Ammon's horn (tissue), 1 donor: Measurements from ENCODE around the gene S100A7.
A peak's percentile ranks its signal among the peaks of the same experiment; 100 is the strongest.
"Not testable (repeated sequence)": the region's sequence is repeated elsewhere in the genome, so short reads cannot be mapped to it uniquely, and the experiment has no call there.

Source experiments
- DNase-seq: peaks from one replicate; pipeline ENCODE4 v3.0.0-alpha.2; 2016; ENCODE audit warnings: low spot score

Gene S100A7

DNA sequence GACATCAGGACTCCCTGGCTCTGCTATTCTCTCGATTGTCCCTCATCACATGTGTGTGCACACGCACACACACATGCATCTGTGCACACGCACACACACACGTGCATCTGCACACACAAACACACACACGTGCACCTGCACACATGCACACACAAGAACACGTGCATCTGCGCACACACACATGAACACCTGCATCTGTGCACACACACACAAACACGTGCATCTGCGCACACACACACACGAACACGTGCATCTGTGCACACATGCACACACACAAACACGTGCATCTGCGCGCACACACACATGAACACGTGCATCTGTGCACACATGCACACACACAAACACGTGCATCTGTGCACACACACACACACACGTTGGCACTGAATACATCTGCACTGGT lies 29.4 kb downstream of the S100A7 start:
- DNase-seq, result no peak

DNA sequence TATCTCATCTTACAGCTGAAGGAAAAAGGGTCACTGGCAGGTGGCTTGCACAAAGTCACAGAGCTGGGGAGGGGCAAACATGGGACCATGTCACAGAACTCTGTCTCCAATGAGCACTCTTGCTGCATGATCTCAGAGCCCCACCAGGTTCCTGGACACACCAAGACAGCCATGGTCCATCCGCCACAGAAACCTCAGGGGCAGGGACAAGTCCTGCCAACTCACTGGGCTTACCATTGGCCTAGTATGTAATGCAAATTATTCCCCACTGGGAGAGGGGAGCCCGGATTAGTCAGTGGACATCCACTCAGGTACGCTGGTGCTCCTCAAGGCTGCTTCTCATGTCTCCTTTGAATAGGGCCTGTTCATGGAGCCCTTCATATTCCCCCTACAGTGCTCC lies 29.9 kb downstream of the S100A7 start:
- no peak for DNase-seq

DNA sequence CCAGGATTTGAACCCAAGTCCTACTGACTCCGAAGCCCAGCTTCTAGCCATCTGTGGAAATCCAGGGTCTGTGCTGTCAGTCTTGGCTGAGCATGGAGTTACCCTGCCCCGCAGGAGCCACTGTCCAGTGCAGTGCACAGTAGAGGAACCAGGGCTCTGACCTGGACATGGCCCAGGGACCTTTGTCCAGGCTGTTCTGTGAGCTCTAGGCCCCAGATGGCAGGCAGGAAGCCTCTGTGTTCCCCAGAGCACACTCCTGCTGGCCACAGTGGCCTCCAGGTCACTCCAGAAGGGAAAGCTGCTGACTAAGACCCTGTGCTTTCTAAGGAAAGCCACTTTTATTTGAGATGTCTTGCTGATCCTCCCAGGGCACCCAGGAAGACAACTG lies 30.3 kb downstream of the S100A7 start:
- DNase-seq, result no peak

DNA sequence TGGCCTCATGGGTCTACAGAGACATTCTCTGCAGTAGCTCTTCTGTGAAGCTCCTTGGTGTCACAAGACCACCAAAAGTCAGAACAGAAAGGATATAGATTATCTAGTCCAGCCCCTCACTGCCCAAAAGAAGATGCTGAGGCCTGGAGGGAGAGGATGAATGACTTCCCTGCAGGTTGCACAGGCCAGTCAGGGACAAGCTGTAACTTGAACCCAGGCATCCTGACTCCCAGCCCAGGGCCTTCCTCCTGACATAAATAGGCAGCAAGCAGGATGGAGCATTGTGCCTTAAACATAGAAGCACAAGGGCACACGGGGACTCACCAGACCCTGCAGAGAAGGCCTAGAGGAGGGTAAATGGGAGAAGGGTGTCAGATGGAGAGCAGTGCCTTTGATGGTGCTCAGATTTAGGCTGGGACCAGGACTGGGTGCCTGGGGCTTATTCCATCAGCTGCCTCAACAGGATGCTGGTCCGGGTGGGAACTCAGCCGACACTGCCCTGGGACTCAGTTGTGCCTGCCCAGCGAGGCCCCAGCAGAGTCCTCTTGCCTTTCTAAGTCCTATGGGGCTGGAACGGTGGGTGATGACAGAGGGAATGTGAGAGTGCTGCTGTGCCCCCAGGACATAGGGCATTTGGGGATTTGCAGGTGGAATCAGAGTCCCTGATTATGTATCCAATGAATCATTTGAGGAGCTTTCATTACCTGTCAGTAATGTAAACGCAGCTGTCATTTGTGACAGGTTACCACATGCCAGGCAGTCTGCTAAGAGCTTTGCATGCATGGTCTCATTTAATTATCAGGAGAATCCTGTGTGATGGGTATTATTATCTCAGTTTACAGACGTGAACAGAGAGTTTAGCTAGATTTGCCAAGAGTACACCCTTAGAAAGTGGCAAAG lies 30.9 kb downstream of the S100A7 start:
- no peak for DNase-seq

DNA sequence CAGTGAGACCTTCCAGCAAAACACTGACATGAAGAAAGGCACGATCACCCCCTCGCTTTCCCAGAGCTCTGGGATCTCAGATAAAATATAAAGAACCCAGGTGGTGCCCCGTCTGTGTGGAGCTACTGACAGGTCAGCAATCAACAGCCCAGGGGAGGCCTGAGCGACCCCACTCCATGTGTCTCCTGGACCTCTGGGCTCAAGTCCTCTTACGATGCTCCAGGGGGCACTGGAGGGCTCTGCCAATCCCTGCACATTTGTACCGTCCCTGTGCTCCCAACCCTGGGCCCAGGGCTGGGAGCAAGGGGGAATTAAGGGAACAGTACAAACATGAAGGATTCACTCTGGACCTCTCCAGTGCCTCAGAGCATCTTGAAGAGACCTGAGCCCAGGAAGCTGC lies 31.7 kb downstream of the S100A7 start:
- no peak for DNase-seq

DNA sequence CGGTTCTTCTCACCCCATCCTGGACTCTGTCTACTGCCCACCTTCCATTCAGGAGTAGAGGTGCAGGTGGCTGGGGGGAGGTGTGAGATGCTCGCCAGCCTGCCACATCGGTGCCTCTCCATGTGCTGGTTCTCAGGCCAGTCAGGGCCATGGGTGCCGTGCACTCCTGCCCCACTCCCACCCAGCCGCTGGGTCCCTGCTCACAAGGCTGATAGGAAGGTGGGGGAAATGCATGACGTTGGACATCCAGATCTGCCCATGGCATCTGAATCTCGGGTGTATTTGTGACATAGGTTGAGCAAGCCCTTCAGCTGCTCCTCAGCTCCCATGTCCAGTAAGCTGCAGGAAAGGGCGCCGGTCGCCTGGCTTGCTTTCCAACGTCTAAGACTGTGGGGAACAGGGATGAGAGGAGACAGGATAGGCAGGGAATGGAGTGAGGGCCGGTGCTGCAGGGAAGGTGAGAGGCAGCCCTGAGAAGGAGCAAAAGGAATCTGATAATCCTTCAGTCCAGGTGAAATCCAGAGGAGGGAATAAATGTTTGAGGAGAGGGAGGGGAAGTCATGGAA lies 32.3 kb downstream of the S100A7 start:
- DNase-seq, result no peak

DNA sequence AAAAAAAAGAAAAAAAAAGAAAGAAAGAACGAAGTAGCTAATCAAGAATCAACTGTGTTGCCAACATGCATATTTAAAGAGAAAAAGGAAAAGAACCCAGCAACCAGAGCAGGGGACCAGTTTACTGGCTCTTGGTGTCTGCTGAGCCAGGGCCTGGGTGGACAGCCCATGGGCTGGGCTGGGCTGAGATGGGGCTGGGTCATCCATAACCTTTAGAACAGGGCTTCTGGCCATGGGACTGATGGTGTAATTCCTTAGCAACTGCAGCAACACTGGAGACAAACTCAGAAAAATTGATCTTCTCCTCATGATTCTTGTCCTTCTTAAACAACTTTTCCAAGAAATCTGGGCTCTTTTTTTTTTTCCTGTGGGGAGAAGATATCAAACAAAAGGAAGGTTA lies 33.6 kb downstream of the S100A7 start:
- DNase-seq, result no peak

GRCh38 chr1:153422450-153423068 lies 37.9 kb downstream of the S100A7 start:
- peak; percentile 71 for DNase-seq

- DNase-seq, result no peak
Measured at GRCh38 chr1:153420306-153420705, 40.1 kb downstream of the S100A7 start.

- not testable (repeated sequence) for DNase-seq
Measured at GRCh38 chr1:153419436-153419793, 41.0 kb downstream of the S100A7 start.

GRCh38 chr1:153418758-153419435 lies 41.6 kb downstream of the S100A7 start:
- DNase-seq, result not testable (repeated sequence)

DNA sequence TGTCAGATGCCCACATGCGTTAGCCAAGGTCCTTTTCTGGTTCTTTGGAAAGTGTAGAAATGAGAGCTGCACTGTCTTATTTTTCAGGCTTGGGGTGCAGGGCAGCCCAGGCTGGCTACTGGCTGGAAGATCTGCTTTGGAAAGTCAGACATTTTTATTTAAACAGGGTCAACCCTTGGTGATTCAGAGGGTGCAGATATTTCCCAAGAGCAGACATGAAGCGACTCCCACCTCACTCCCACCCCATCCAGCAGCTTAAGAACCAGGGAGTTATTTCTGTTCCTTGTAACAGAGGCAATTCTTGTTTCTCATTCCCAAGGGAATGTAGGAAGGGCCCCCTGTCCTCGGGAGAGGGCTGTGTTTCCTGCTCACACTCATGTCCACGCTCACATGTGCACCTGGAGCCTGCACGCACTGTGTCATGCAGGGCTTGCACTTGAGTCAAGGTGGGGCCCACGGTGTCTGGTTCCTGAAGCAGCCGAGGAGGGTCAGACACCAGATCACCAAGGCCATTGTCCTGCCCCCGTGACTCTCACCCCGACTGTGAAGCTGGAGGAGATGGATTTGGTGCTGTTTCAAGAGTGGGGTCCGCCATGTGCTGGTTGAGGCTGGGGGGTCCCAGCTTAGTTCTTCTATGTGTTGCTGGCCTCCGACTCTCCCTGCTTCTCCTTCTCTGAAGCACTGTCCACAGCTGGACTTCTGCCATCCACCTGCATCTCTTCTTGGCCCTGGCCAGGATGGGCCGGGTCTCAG lies 43.1 kb downstream of the S100A7 start:
- no peak for DNase-seq

DNA sequence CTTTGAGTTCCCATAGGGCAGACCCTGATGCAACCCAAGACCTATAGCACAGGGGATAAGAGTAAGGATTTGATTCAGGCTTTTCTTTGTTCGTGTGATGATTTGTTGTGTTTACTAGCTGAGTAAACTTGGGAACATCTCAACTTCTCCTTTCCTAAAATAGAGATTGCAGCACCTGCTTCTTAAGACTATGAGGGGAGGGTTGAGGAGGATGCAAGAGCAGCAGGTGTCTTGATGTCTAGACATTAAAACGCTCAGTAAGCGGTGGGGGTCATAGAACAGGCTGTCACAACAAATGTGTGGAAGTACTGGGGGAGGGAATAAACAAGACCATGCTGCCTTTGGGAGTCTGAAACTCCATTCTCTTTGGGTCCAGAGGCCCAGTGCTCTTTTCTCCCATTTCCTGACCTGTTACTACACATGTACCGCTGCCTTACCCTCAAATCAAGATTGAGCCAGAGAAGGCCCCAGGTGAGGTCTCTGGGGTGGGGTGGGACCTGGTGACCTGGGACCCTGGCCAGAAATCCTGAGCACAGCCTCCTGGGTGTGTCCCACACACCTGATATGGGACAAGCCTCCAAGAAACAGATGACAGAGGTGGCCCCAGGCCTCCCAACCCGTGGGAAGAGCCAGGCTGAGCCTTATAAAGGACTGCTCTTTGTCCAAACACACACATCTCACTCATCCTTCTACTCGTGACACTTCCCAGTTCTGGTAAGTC lies 44.4 kb downstream of the S100A7 start, which contains the start of gene S100A7A:
S100A7A (plus strand) TSS at position 671 of the 721 bp plus-strand sequence. CDS start 1,563 bp downstream, outside the sequence.
- no peak for DNase-seq

GRCh38 chr1:153413961-153414360 lies 46.5 kb downstream of the S100A7 start:
- DNase-seq, result not testable (repeated sequence)
